Heart right ventricle (tissue), 16 donors: Measurements from ENCODE around the gene HIVEP2. TPM values are rescaled to one million over a fixed set of nuclear protein-coding genes. Genes with fewer than 3 reads are reported as not detected.

Source experiments
- ATAC-seq, 8 donors: fragments of 200-7000 bp; cut with Tn5 transposase; one replicate each; pipeline ENCODE4 v1.9.1; 2020; ENCODE audit warnings: mild to moderate bottlenecking in 8 of 8, moderate library complexity in 8 of 8, moderate number of reproducible peaks in 1 of 8
- DNase-seq, 2 donors: peaks; one replicate each; pipeline ENCODE4 v3.0.0-alpha.2; 2020
- H3K27ac ChIP-seq, 10 donors: fragments of 200-600 bp; sonication (generic) in 2 of 10; one replicate each; pipeline versions ENCODE4 v1.5.0 to v1.8.0; 2020 to 2022; ENCODE audit warnings: mild to moderate bottlenecking in 3 of 10
- H3K27me3 ChIP-seq, 7 donors: fragments of 200-600 bp; one replicate each; pipeline ENCODE4 v1.8.0; 2021 to 2022; ENCODE audit warnings: mild to moderate bottlenecking in 2 of 7
- H3K36me3 ChIP-seq, 9 donors: fragments of 200-600 bp; sonication (generic) in 1 of 9; one replicate each; pipeline versions ENCODE4 v1.5.0 to v1.8.0; 2020 to 2022; ENCODE audit warnings: mild to moderate bottlenecking in 2 of 9
- H3K4me1 ChIP-seq, 9 donors: fragments of 200-600 bp; sonication (generic) in 1 of 9; one replicate each; pipeline versions ENCODE4 v1.5.0 to v1.8.0; 2020 to 2022; ENCODE audit warnings: mild to moderate bottlenecking in 4 of 9
- H3K4me3 ChIP-seq, 10 donors: fragments of 200-600 bp; sonication (generic) in 2 of 10; one replicate each; pipeline versions ENCODE4 v1.5.0 to v1.8.0; 2020 to 2022; ENCODE audit warnings: mild to moderate bottlenecking in 7 of 10, moderate library complexity in 2 of 10
- H3K9me3 ChIP-seq, 11 donors: fragments of 200-600 bp in 10 of 11; sonication (generic) in 2 of 11; one replicate each; pipeline versions ENCODE4 v1.5.0 to v1.8.0; 2013 to 2022; ENCODE audit warnings: mild to moderate bottlenecking in 2 of 11, control low read depth in 1 of 11, moderate library complexity in 1 of 11
- CTCF ChIP-seq, 9 donors: fragments of 200-600 bp; sonication (generic) in 2 of 9; IDR thresholded peaks; one replicate each; pipeline versions ENCODE4 v1.5.0 to v1.8.0; 2021 to 2022; ENCODE audit warnings: antibody characterized with exemption in 9 of 9, mild to moderate bottlenecking in 5 of 9, moderate library complexity in 1 of 9
- WGBS, 2 donors: extraction: QIAGEN DNeasy Blood & Tissue Kit; methylation state at CpG; one replicate each; pipeline ENCODE4 v1.1.7; 2013; ENCODE audit warnings: inconsistent platforms in 1 of 2; 5-methylcytosine and 5-hydroxymethylcytosine counted together
- intact Hi-C, 10 donors: fragments of 100-400 bp; cut with DNase I; formaldehyde crosslinking; loops; one replicate each; pipeline versions ENCODE4 v1.11.1 to v1.14.2; 2022
- polyA plus RNA-seq, 2 donors: library from polyadenylated mRNA; stranded (reverse); fragments of 200-250 nt; gene quantifications; one replicate each; pipeline ENCODE4 v1.2.3, GENCODE V29; 2013
- total RNA-seq, 10 donors: library from RNA; stranded (reverse); fragmentation: NEBNext Ultra II Directional in 3 of 10; extraction: Animal tissue kit (Norgen Biotek cat#: 25700) in 3 of 10; gene quantifications; one replicate each; pipeline versions ENCODE4 v1.2.1 to v1.2.4, GENCODE V29; 2021 to 2023
- donor health status: Arrhythmogenic right ventricular cardiomyopathy.
- donor health status: ischemic (EF 13 %, LVEDD 7.1; RV severe dilation, severe dysfunction).
- donor health status: healthy with polysubstance abuse.
- donor health status: DM: no; HTN: yes; CAD: no.
- donor health status: DM: no; HTN: no; CAD: no.
- donor health status: ischemic (EF 25% LVEDD 6.9; RV normal size, moderate dysfunction).
- donor health status: ischemic (EF 25% LVEDD 5.7; RV mildly dilated, moderate dysfunction).
- donor health status: healthy.
- donor health status: DM: yes; HTN: yes; CAD: no.
- donor health status: Ischemic cardiomyopathy.
- donor health status: ischemic (EF 35%, LVEDD 5.7; RV mildly dilated, moderate dysfunction).
- donor health status: nonischemic (EF 11% LVEDD 7.7; RV severe dilation, severe dysfunction).
- donor health status: DM: yes; HTN: yes; CAD: no.
- donor health status: PGD.
- donor health status: ischemic (EF 29% LVEDD 5.4; RV normal size, mild dysfunction).
- donor health status: nonischemic (EF 23%, LVEDD 6.1; RV moderate dilation, normal function).

HIVEP2 gene
- total and polyA plus RNA-seq, 12 donors, result 2.1 to 31.6 (median 21.2) TPM

DNA sequence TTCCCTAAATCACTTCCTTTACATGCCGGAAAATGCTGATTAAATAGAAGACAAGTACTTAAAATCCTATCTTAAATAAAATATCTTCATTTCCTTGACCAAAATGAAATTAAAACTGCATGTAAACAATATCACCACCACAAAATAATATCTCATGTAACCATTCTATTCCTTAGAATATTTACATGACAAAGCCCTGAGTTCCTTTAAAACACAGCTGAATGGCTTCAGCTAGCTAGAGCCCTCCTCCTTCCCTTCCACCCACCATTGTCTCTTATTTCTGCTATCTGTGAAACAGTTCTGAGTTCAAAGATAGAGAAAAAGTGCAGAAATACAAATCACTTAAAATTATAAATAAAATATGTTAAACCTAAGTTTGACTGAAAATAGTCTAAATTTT is 103.1 kb downstream of the HIVEP2 start:
- DNase-seq, result no peak
- no peak for TF ChIP-seq CTCF (IDR thresholded peaks at IDR 0.05)
- intact Hi-C loops, result loop anchor here in 3 of 10 donors (10.0 kb wide), 1 partner anchor 103 kb away; the partner anchor contains the start of gene HIVEP2 (in 3 of the 3)
- Histone ChIP-seq H3K4me1 (peaks cover 17 to 78% (median 59%) of the 10 kb centered on the region in 9 donors), H3K36me3 (no peaks in the 10 kb centered on the region), H3K9me3 (no peaks in the 10 kb centered on the region), H3K27ac (peak overlapping the region in 8 of 10 donors; percentile 15 to 92 (median 57)), H3K4me3 (peak overlapping the region in 5 of 10 donors; percentile 19 to 42 (median 30)), H3K27me3 (no peaks in the 10 kb centered on the region)
- ATAC-seq, result no peak
- WGBS, 2 donors, result 66 to 73% methylated on average over 1 of the region's 1 CpG

DNA sequence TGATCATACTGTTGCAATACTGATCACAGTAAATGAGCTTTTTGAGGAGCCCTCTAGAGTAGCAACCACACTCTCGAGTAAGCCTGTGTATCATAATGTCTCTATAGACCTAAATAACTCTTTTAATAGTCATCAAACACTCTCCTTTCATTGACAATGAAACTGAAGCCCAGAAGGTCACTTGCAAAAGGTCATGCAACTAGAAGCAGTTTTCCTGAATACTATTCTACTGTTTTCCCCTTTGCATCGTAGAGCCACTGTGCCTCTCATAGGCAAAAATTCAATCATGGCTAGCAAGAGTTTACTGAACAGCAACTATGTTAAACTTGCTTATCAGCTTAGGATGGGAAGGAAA is 105.3 kb downstream of the HIVEP2 start:
- intact Hi-C loops, result loop anchor here in 3 of 10 donors (10.0 kb wide), 1 partner anchor 105 kb away; the partner anchor contains the start of gene HIVEP2 (in 3 of the 3)
- 65 to 79% methylated on average over 2 of the region's 2 CpGs for WGBS, 2 donors
- no peak for ATAC-seq

GRCh38 chr6:142838821-142839685 is 105.9 kb downstream of the HIVEP2 start:
- intact Hi-C loops, result no loop called here

More for the DNA sequence above, 105.3 kb downstream of the HIVEP2 start:
- no peaks in the 10 kb centered on the region for H3K9me3 ChIP-seq
- peaks cover 0 to 3% (median 0%) of the 10 kb centered on the region in 9 donors for H3K36me3 ChIP-seq
- TF ChIP-seq CTCF (IDR thresholded peaks at IDR 0.05), result no peak
- no peak for DNase-seq
- no peaks in the 10 kb centered on the region for H3K27me3 ChIP-seq
- no peak overlapping the region for H3K27ac ChIP-seq
- H3K4me1 ChIP-seq, result peaks cover 5 to 63% (median 51%) of the 10 kb centered on the region in 9 donors
- no peak overlapping the region for H3K4me3 ChIP-seq

More at GRCh38 chr6:142838821-142839685, 105.9 kb downstream of the HIVEP2 start:
- WGBS, 2 donors, result 91 to 93% methylated on average over 7 of the region's 7 CpGs
- ATAC-seq (no peak), DNase-seq (no peak)
- no peak for TF ChIP-seq CTCF (IDR thresholded peaks at IDR 0.05)
- Histone ChIP-seq H3K4me3 (no peak overlapping the region), H3K27me3 (no peaks in the 10 kb centered on the region), H3K36me3 (peaks cover 0 to 3% (median 0%) of the 10 kb centered on the region in 9 donors), H3K9me3 (no peaks in the 10 kb centered on the region), H3K4me1 (peaks cover 2 to 57% (median 45%) of the 10 kb centered on the region in 9 donors), H3K27ac (no peak overlapping the region)
